ENCODE measurements around the gene DCXR. TPM values are rescaled to one million over a fixed set of nuclear protein-coding genes. Genes with fewer than 3 reads are reported as not detected.

The DCXR gene
- total and polyA plus RNA-seq, 2 of the 13 experiments (the other 11 are each of a cell fraction or from before 2014, with no cell fraction given) = 287 to 311 TPM

- TF ChIP-seq GLMP (CRISPR knock-in tag; IDR thresholded peaks at IDR 0.05; ENCODE audit: borderline replicate concordance) = no peak
- no peak for TF ChIP-seq ZKSCAN5 (CRISPR knock-in tag; IDR thresholded peaks at IDR 0.05)
- no peak for TF ChIP-seq CERS6 (CRISPR knock-in tag; IDR thresholded peaks at IDR 0.05)
- no peak for TF ChIP-seq ZNF562 (CRISPR knock-in tag; IDR thresholded peaks at IDR 0.05; ENCODE audit: borderline replicate concordance)
- no peak for TF ChIP-seq RARG (CRISPR knock-in tag; IDR thresholded peaks at IDR 0.05; ENCODE audit: low read depth)
- no peak for TF ChIP-seq HOXA5 (CRISPR knock-in tag; IDR thresholded peaks at IDR 0.05)
- TF ChIP-seq PITX1 (CRISPR knock-in tag; IDR thresholded peaks at IDR 0.05) = no peak
- TF ChIP-seq REPIN1 (CRISPR knock-in tag; IDR thresholded peaks at IDR 0.05; ENCODE audit: borderline replicate concordance, low read depth) = no peak
- TF ChIP-seq ZZZ3 (CRISPR knock-in tag; IDR thresholded peaks at IDR 0.05; ENCODE audit: borderline replicate concordance) = 0 out of 2 replicates have a peak, but pooled peaks have one; percentile 30
- TF ChIP-seq ZNF572 (CRISPR knock-in tag; IDR thresholded peaks at IDR 0.05) = no peak
- no peak for TF ChIP-seq TBX3 (IDR thresholded peaks at IDR 0.05; ENCODE audit: borderline replicate concordance)
- 0 out of 2 replicates have a peak, but pooled peaks have one; percentile 26 for TF ChIP-seq ZNF501 (CRISPR knock-in tag; IDR thresholded peaks at IDR 0.05)
- TF ChIP-seq RELA (CRISPR knock-in tag; IDR thresholded peaks at IDR 0.05) = no peak
- TF ChIP-seq ZNF709 (CRISPR knock-in tag; IDR thresholded peaks at IDR 0.05) = no peak
- TF ChIP-seq SP1 (IDR thresholded peaks at IDR 0.05) = no peak
- no peak for TF ChIP-seq SP1 (CRISPR knock-in tag; IDR thresholded peaks at IDR 0.05)
- peak; percentile 80 for TF ChIP-seq ZBTB7B (CRISPR knock-in tag; IDR thresholded peaks at IDR 0.05)
- no peak for TF ChIP-seq ZSCAN25 (CRISPR knock-in tag; IDR thresholded peaks at IDR 0.05)
- peak; percentile 56; the same call in 1 of the 2 replicates for TF ChIP-seq KDM5B (CRISPR knock-in tag; IDR thresholded peaks at IDR 0.05; ENCODE audit: borderline replicate concordance)
- no peak for TF ChIP-seq ZKSCAN8 (CRISPR knock-in tag; IDR thresholded peaks at IDR 0.05; ENCODE audit: borderline replicate concordance)
- TF ChIP-seq ZNF142 (CRISPR knock-in tag; IDR thresholded peaks at IDR 0.05) = no peak
- TF ChIP-seq ZNF441 (CRISPR knock-in tag; IDR thresholded peaks at IDR 0.05; ENCODE audit: borderline replicate concordance) = no peak
- TF ChIP-seq ZBTB26 (CRISPR knock-in tag; IDR thresholded peaks at IDR 0.05; ENCODE audit: borderline replicate concordance) = no peak
Observed at GRCh38 chr17:82039695-82040299, 2.3 kb upstream of the DCXR start (continued).
